ENCODE data around the gene TOR2A.

TOR2A gene

GRCh38 chr9:127742435-127743088 is 7.5 kb upstream of the TOR2A start:
- DNase-seq (ENCODE audit: low spot score), result no peak

- DNase-seq (ENCODE audit: low spot score), result no peak
Measured at GRCh38 chr9:127741831-127742434, 6.8 kb upstream of the TOR2A start.

- no peak for DNase-seq (ENCODE audit: low spot score)
Measured at GRCh38 chr9:127739614-127740330, 4.7 kb upstream of the TOR2A start.

GRCh38 chr9:127738666-127739065 is 3.6 kb upstream of the TOR2A start:
- no peak for DNase-seq (ENCODE audit: low spot score)

GRCh38 chr9:127735530-127736185 is 564 bp upstream of the TOR2A start:
- DNase-seq (ENCODE audit: low spot score), result no peak

GRCh38 chr9:127734247-127734746 is 797 bp downstream of the TOR2A start:
- DNase-seq (ENCODE audit: low spot score), result no peak

- no peak for DNase-seq (ENCODE audit: low spot score)
Measured at GRCh38 chr9:127733614-127734013, 1.5 kb downstream of the TOR2A start.

GRCh38 chr9:127732444-127732843 is 2.6 kb downstream of the TOR2A start:
- no peak for DNase-seq (ENCODE audit: low spot score)

GRCh38 chr9:127731938-127732337 is 3.2 kb downstream of the TOR2A start:
- no peak for DNase-seq (ENCODE audit: low spot score)

- no peak for DNase-seq (ENCODE audit: low spot score)
Measured at GRCh38 chr9:127730799-127731410, 4.2 kb downstream of the TOR2A start.

- no peak for DNase-seq (ENCODE audit: low spot score)
Measured at GRCh38 chr9:127730262-127730661, 4.8 kb downstream of the TOR2A start.

GRCh38 chr9:127729522-127730256 is 5.4 kb downstream of the TOR2A start:
- no peak for DNase-seq (ENCODE audit: low spot score)

GRCh38 chr9:127728808-127729207 is 6.3 kb downstream of the TOR2A start:
- DNase-seq (ENCODE audit: low spot score), result no peak

GRCh38 chr9:127726871-127727270 is 8.2 kb downstream of the TOR2A start:
- no peak for DNase-seq (ENCODE audit: low spot score)

GRCh38 chr9:127724012-127724411 is 11.1 kb downstream of the TOR2A start:
- no peak for DNase-seq (ENCODE audit: low spot score)

- DNase-seq (ENCODE audit: low spot score), result no peak
Measured at GRCh38 chr9:127723444-127723843, 11.7 kb downstream of the TOR2A start.

GRCh38 chr9:127723013-127723412 is 12.1 kb downstream of the TOR2A start:
- no peak for DNase-seq (ENCODE audit: low spot score)

- no peak for DNase-seq (ENCODE audit: low spot score)
Measured at GRCh38 chr9:127722055-127722745, 12.9 kb downstream of the TOR2A start.

GRCh38 chr9:127721391-127721821 is 13.7 kb downstream of the TOR2A start:
- peak; percentile 69 for DNase-seq (ENCODE audit: low spot score)

GRCh38 chr9:127720865-127721227 is 14.2 kb downstream of the TOR2A start:
- DNase-seq (ENCODE audit: low spot score), result no peak

All from LoVo (cell line).